ENCODE measurements around the gene EHBP1.
"Not testable (repeated sequence)": the region's sequence is repeated elsewhere in the genome, so short reads cannot be mapped to it uniquely, and the experiment has no call there.

The EHBP1 gene

GRCh38 chr2:62968668-62969067, 263.2 kb downstream of the EHBP1 start:
- DNase-seq: no peak

DNA sequence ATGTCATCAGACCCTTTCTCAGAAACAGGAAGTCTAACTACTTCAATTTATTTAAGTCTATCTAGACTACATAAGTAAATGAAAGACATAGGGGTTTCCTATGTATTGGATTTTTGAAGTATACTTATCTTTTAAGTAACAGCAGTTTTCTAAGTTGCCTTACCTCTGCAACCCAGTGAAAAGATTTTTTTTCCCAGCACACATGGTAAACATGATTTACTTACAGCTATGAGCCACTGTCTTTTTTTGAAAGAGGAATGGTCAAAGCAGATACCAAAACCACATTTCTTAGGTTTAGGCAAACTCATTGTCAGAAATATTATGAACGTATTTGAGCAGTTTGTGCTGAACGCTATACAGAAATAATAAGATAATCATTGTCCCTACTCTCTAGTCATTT, 266.4 kb downstream of the EHBP1 start:
- no peak for DNase-seq

DNA sequence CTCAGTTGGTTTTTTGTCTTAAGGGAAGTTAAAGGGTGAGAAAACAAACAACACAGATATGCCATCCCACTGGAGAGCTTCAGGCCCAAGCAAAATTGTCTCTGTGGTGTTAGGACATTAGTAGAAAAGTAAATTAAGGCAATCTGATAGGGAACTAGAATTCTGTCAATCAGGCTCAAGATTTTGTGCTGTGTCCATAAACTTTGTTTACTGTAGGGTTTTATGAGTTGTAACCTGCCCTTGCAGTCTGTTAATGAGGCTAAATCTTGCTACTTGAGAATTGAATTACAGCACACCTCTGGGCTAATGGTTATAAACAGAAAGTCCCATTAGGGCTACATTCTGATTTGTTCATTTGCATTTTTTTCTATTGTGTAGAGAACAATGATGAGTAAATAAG, 267.1 kb downstream of the EHBP1 start:
- DNase-seq: no peak

- DNase-seq: no peak
These were observed 269.5 kb downstream of the EHBP1 start for GRCh38 chr2:62974999-62975398.

GRCh38 chr2:62991605-62992004, 286.1 kb downstream of the EHBP1 start:
- DNase-seq: no peak

DNA sequence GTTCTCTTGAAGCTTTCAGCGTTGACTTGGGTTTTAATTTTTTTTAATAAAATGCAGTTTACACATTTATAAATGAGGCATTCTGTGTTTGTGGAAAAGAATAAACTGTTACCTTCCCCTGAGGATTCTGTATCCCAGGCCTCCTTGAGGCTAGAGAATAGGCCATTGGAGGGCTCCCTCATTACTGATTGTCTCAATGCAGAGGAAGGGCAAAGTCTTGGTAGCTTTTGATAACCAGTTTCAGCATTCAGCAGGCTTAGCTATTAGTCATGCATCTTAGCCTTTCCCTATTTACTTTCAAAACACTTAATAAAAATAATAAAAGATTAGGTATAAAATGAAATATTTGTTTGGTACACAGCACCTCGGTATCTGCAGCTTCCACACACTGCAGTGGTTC, 287.0 kb downstream of the EHBP1 start:
- no peak for DNase-seq

GRCh38 chr2:62994206-62994605, 288.7 kb downstream of the EHBP1 start:
- no peak for DNase-seq

DNA sequence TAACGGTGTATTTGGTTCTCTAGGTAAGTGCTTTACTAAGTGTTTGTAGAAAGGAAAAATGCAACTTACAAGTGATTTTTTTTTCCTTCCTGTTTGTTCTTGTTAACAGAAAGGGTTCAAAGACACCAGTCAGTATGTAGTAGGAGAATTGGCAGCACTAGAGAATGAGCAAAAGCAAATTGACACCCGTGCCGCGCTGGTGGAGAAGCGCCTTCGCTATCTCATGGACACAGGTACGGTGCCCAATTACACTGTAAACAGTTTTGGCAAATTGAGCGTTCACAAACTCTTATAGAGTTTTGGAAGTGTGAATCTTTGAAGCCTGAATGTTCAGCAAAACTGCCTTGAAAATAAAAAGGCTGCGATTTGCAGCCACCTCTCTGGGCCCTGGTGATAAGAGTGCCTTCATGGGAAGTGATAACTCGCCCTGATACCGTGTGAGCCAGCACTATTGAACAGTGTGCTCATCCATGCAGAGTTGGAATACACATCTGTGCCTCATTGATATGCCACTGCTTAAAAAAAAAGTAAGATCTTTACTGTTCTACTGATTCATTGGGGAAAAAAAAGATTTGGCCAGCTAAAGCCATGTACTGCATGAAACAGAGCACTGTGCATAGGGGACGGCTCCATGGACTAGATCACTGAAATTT, 291.1 kb downstream of the EHBP1 start:
- no peak for DNase-seq

- no peak for DNase-seq
These were observed 293.4 kb downstream of the EHBP1 start for GRCh38 chr2:62998949-62999348.

GRCh38 chr2:62999905-63000304, 294.4 kb downstream of the EHBP1 start:
- no peak for DNase-seq

DNA sequence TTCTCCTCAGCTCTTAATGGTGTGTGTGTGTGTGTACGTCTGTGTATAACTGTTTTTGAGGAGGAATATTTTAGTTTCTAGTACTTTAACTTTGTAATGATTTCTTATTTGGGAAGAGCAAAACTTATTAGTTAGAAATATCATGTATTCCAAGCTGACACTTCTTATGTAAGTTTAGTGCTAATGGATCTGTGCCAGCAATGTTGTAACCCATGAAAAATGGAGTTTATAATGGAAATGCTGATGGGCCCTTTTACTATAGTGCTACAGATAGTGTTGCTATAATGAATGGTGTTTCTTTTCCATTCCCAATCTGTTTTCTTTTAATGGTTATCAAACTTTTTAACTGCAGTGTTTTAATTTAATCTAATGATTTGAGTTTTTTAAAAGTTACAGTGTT, 295.3 kb downstream of the EHBP1 start:
- no peak for DNase-seq

GRCh38 chr2:63001576-63001975, 296.1 kb downstream of the EHBP1 start:
- no peak for DNase-seq

- no peak for DNase-seq
These were observed 297.8 kb downstream of the EHBP1 start for GRCh38 chr2:63003351-63003750.

DNA sequence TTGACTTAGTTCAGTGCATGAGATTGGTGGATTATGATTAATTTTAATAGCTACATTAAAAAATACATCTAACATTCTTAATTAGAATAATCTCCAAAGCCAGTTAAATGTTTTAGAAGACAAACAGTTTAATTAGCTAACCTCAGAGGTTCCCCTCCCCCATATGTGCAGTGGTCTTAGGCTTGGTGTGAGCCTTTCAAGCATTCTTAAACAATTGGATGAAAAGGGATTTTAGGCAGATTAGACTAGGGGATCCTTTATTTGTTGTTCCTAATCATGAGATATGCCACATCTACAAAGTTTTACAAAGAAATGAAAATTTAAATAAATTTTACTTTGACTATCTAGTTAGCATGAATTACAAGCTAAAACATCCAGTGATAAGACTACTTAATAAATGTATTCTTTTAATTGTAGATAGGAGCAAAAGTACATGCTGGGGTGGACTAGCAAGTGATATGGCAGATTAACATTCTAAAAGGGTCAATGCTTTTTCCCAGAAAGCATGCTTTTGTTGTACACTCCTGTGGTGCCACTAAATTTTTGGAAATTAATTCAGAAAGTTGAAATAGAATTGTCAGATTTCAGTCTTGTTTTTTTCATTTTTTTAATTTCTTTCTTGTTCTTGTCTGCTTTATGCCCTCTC, 302.4 kb downstream of the EHBP1 start:
- no peak for DNase-seq

DNA sequence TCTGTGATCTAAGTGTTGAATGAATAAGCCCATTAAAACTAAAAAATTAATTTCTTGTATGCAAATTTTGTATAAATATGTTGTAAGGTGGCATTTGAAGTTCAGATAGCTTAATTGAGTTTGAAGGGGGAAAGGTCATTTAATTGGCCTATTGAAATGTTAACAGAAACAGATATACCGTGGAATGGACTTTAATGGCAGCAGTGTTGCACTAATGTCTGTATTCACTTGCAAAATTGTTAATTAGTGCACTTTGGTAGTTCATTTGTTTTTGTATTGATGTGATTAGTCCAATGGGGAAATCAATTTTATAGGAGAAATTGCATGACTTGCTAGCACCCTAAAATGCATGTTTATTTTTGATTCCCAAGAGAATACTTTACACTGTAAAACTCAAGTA, 303.3 kb downstream of the EHBP1 start:
- DNase-seq: no peak

- DNase-seq: no peak
These were observed 304.0 kb downstream of the EHBP1 start for GRCh38 chr2:63009490-63009889.

GRCh38 chr2:63012541-63012940, 307.0 kb downstream of the EHBP1 start:
- no peak for DNase-seq

- no peak for DNase-seq
These were observed 307.9 kb downstream of the EHBP1 start for GRCh38 chr2:63013438-63013837.

DNA sequence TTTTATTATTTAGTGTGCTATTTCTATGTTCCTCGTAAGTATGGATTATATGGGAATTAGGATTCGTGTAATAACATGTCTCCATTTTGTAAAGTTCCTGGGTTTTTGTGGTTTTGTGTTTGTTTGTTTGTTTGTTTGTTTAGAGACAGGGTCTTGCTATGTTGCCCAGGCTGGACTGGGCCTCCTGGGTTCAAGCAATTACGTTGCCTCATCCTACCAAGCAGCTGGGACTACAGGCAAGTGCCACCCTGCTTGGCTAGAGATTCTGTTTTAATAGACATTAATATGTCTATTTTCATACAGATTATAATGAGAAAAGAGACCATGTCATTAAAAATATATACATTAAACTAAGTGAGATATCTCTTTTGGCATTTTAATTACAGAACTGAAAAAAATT, 309.9 kb downstream of the EHBP1 start:
- no peak for DNase-seq

DNA sequence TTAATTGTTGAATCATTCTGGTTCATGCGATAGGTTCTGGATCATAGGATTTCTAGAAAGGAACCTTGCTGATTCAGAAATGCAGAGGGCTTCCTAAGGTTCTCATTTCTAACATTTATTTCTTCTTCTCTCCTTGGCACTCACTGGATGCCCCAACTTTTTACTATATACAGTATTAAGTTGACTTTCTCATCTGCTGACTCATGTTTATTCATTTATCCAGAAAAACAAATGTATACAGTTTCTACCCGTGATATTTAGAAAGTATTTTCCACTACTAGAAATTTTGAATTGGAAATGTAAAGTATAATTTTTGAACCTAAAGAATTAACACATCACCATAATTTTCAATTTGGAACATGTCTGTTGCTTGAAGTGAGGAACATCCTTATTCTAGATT, 312.9 kb downstream of the EHBP1 start:
- no peak for DNase-seq

GRCh38 chr2:63019686-63020085, 314.2 kb downstream of the EHBP1 start:
- DNase-seq: not testable (repeated sequence)

DNA sequence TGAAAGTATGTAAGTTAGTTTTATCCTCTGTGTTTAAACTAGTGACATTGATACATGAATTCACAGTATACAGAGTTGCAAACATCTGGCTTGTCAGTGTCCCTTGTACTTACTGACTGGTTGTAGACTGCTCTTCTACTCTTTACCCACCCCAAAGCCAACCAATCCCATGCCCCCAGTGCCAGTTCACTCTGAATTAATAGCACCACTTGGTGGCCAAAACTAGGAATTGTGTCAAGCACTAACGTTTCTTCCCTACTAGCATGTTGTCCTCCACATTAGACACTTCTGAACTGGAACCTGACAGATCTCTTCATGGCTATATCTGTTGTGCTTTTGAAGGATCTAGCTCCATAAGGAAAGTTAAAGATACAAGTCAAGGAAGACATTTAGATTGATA, 317.9 kb downstream of the EHBP1 start:
- DNase-seq: peak; percentile 19

DNA sequence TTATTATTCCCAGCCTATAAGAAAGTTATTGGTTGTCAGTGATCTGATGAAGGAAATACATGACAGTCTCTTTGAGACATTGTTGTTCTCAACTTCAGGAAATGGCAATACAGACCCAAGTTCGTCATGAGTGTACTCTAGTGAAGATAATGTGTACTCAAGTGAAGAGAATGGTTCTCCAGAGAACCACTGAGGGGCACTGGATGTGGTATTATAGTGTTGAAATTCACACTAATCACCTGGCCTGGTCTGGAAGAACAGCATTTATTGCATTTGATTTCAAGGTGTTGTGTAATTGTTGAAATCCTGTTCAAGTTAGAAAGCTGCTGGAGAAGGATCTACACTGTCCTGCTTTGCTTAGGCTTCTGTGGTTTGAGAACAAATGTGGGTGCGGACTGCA, 321.7 kb downstream of the EHBP1 start:
- DNase-seq: no peak

- DNase-seq: no peak
These were observed 323.5 kb downstream of the EHBP1 start for GRCh38 chr2:63029058-63029457.

- no peak for DNase-seq
These were observed 329.0 kb downstream of the EHBP1 start for GRCh38 chr2:63034526-63034925.
